HG02884 (cell line): Measurements from ENCODE around the gene PCDHB4.
"Not testable (repeated sequence)": the region's sequence is repeated elsewhere in the genome, so short reads cannot be mapped to it uniquely, and the experiment has no call there.

Experiments used
- ATAC-seq: cut with Tn5 transposase; IDR thresholded peaks from one replicate; pipeline ENCODE4 v1.9.1; 2021; ENCODE audit warnings: mild to moderate bottlenecking, moderate library complexity; ENCODE audit not compliant: unreplicated experiment

PCDHB4 gene

GRCh38 chr5:141149812-141150211, 28.2 kb downstream of the PCDHB4 start, which contains the start of gene PCDHB6:
Gene PCDHB6 (plus strand): TSS chr5:141150057. CDS start chr5:141150258, 201 bp downstream.
- no peak for ATAC-seq

GRCh38 chr5:141150224-141150992, 28.8 kb downstream of the PCDHB4 start:
- ATAC-seq, result no peak

- ATAC-seq, result no peak
Observed at GRCh38 chr5:141150993-141151325, 29.3 kb downstream of the PCDHB4 start.

- ATAC-seq, result not testable (repeated sequence)
Observed at GRCh38 chr5:141151632-141152031, 30.0 kb downstream of the PCDHB4 start.

- ATAC-seq, result not testable (repeated sequence)
Observed at GRCh38 chr5:141152096-141152495, 30.5 kb downstream of the PCDHB4 start.

- ATAC-seq, result no peak
Observed at GRCh38 chr5:141155540-141156374, 34.1 kb downstream of the PCDHB4 start.

- ATAC-seq, result not testable (repeated sequence)
Observed at GRCh38 chr5:141157356-141157755, 35.7 kb downstream of the PCDHB4 start.

- not testable (repeated sequence) for ATAC-seq
Observed at GRCh38 chr5:141157901-141158300, 36.3 kb downstream of the PCDHB4 start.

GRCh38 chr5:141172381-141173204, 51.0 kb downstream of the PCDHB4 start, which contains the start of gene PCDHB7:
Gene PCDHB7 (plus strand): TSS chr5:141172644. CDS start chr5:141172836, 192 bp downstream.
- ATAC-seq, result no peak

GRCh38 chr5:141174291-141175104, 52.9 kb downstream of the PCDHB4 start:
- not testable (repeated sequence) for ATAC-seq
